HG03060 (cell line): ENCODE results near the gene USP32.
"Not testable (repeated sequence)": the region's sequence is repeated elsewhere in the genome, so short reads cannot be mapped to it uniquely, and the experiment has no call there.

Experiments used
- ATAC-seq: cut with Tn5 transposase; IDR thresholded peaks from one replicate; pipeline ENCODE4 v1.9.1; 2021; ENCODE audit warnings: low read depth, moderate number of reproducible peaks; ENCODE audit not compliant: unreplicated experiment

The USP32 gene

GRCh38 chr17:60249290-60249826 is 142.6 kb downstream of the USP32 start:
- ATAC-seq: no peak

DNA sequence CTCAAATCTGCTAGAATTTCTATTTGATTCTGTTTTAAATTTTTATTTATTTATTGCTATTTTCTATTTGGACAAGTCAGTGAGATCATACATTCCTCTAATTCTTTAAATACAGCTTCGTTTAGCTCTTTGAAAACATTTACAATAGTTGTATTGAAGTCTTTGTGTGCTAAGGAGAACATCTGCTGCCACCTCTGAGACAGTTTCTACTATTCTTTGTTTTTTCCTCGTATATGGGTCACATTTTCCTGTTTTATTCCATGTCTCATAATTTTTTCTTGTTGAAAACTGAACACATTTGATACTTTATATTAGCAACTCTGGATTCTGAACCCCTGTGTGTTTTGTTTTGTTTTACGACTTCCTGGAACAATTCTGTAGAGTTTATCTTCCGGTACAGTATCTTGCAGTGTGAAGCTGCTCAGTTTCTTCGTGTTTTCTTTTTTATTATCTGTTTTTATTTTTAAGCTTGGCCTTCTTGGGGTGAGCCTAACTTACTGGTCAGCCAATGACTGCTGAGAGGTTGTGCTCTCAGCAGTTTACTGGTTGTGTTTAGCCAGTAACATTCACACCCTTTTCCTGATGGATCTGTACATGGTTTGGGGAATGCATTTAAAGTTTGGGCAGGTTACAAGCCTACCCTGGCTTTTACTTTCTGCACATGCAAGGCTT is 143.2 kb downstream of the USP32 start:
- no peak for ATAC-seq

DNA sequence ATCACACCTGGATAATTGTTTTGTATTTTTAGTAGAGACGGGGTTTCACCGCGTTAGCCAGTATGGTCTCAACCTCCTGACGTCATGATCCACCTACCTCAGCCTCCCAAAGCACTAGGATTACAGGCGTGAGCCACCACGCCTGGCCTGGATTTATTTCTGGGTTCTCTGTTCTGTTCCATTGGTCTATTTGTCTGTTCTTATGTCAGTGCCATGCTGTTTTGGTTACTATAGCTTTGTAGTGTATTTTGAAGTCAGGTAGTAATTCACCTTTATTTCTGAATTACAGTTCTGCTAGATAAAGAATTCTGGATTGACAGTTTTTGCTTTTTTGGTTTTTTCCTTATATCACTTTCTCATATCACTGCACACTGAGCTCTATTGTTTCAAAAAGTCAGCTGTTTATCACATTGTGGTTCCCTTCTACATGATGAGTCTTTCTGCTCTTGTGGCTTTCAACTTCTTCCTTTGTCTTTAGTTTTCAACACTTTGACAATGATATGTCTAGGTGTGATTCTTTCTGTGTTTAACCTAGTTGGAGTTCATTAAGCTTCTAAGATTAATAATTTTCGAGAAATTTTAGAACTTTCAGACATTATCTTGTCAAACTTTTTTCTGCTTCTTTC is 144.0 kb downstream of the USP32 start:
- no peak for ATAC-seq

DNA sequence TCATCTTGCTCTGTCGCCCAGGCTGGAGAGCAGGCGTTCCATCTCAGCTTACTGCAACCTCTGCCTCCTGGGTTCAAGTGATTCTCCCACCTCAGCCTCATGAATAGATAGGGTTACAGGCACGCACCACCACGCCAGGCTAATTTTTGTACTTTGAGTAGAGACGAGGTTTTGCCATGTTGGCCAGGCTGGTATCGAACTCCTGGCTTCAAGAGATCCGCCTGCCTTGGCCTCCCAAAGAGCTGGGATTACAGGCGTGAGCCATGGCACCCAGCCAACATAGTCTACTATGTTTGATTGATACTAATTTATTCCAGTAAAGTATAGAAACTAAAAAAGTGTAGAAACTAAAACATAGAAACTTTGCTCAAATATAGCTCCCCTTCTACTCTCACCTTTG is 147.3 kb downstream of the USP32 start:
- ATAC-seq: no peak

DNA sequence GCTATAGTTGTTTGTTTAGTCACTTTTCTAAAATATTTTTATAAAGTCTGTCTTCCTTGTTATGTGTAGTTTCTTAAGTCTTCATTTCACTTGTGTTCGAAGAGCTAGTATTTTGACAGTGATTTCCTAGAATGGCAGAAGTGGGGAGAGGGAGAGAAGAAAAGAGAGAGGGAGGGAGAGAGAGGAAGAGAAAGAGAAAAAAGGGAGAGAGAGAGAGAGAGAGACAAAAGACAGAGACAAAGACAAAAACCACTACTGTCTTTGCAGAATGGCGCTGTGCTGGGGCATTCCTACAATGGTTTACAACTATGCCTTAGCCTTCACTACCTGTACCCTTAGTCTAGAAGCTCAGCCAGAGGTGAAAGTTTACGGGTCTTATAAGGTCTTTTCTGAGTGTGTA is 151.6 kb downstream of the USP32 start:
- ATAC-seq: no peak

DNA sequence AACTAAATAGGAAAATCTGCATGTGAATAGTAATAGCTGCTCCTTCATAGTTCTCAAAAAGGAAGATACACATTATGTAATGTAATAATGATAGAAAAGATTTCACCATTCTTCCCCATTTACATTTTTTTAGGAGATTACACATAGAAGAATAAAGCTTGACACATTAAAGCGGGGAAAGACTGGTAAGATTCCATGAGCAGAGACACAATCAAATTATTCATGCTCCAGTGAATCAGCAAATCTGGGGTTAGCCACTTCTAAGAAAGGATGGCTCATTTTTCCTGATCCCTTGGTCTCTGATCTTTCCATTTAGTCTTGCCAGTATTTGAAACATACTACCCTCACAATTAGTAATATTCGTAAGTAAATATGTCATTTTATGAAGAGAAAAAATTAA is 160.2 kb downstream of the USP32 start:
- ATAC-seq: no peak

DNA sequence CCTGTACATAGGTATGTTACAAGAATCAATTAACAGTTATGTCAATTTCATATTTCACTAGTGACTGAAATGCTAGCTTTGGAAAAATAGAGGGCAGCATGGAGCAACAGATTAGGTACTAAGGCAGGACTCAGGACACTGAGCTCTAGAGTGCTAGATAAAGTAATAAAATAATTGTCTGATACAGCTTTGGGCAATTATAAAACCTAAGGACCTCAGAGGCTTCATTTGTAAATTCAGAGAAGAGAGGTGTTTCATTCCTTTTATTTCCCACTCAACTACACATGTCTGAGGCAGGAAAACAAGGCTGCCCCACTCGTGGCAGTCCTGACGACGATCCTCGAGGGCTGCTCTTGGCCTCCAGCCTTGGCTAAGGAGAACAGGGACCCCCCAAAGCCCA is 160.7 kb downstream of the USP32 start:
- no peak for ATAC-seq

GRCh38 chr17:60230358-60230757 is 161.6 kb downstream of the USP32 start:
- ATAC-seq: no peak

- ATAC-seq: no peak
Observed at GRCh38 chr17:60229188-60229802, 162.6 kb downstream of the USP32 start.

DNA sequence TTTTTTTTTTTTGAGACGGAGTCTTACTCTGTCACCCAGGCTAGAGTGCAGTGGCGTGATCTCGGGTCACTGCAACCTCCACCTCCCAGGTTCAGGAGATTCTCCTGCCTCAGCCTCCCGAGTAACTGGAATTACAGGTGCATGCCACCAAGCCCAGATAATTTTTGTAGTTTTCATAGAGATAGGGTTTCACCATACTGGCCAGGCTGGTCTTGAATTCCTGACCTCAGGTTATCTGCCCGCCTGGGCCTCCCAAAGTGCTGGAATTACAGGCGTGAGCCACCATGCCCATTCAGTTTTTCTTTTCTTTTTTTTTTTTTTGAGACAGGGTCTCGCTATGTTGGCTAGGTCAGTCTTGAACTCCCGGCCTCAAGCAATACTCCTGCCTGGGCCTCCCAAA is 164.7 kb downstream of the USP32 start:
- ATAC-seq: not testable (repeated sequence)

- no peak for ATAC-seq
Observed at GRCh38 chr17:60224064-60224463, 167.9 kb downstream of the USP32 start.

DNA sequence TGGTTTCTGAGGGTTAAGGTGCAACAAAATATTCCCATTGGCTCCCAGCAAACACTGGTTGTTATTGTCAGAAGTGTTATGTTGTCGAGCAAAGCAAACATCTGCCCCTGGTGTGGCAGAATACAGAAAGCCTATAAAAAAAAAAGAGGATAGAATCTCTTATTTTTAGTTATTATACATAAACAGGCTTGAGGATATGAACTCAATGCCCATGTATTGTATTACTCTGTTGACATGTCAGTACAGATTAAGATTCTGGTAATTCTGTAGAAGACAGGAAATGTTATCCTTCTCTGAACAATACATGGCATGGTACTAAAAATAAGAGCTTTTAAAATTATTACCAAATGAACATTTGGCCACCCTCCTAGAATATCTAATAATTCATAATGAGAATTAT is 168.5 kb downstream of the USP32 start:
- no peak for ATAC-seq

DNA sequence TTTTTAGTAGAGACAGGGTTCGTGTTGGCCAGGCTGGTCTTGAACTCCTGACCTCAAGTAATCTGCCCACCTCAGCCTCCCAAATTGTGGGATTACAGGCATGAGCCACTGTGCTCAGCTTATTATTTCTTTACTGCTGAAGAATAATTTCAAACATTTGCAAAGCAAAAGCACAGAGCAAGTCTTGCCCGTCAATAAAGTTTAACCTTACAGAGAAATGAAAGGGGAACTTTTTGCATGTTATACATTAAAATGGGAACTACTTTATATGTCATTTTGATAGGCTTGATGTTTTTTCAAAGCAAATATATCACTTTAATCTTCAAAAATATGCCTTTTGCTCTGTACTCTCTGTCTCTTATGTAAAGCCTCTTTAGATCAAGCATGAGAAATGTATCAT is 173.2 kb downstream of the USP32 start:
- ATAC-seq: not testable (repeated sequence)

- not testable (repeated sequence) for ATAC-seq
Observed at GRCh38 chr17:60215895-60216294, 176.0 kb downstream of the USP32 start.

DNA sequence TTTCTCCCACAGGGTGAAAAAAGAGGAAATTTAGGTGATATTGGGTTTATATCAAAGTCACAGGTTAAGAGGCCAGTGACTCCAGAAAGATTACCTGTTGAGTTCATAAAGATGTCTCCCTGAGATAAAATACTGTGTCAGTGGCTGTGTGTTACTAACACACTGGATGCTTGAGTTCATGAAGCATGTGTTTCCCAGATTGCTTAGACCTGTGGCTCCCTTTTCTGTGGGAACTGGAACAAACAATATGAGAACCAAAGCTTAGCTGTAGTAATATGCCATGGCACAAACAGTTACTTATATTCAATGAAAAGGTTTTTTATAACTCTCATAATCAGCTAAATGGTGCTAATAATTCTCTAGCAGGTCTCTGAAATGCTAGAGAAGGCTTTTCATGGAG is 180.7 kb downstream of the USP32 start:
- not testable (repeated sequence) for ATAC-seq

DNA sequence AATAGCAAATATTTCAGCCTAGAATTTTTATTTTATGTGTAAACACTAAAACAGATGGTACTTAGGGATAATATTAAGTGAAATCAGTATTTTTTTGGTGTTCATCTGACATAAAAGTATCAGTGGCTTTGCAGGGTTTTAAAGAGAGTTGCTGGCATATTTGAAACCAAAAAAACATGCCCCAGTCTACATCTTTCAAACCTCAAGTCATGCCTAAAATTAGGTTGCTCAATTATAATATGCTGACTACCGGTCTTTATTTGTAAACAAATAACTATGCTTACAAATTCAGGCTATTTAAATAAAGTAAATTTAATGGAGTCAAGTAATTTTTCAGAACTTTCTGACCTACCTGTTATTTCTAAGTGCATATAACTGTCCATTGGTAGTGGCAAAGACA is 183.6 kb downstream of the USP32 start:
- ATAC-seq: not testable (repeated sequence)

- not testable (repeated sequence) for ATAC-seq
Observed at GRCh38 chr17:60205782-60206181, 186.2 kb downstream of the USP32 start.

GRCh38 chr17:60198630-60199029 is 193.3 kb downstream of the USP32 start:
- not testable (repeated sequence) for ATAC-seq

- ATAC-seq: not testable (repeated sequence)
Observed at GRCh38 chr17:60194141-60194540, 197.8 kb downstream of the USP32 start.

DNA sequence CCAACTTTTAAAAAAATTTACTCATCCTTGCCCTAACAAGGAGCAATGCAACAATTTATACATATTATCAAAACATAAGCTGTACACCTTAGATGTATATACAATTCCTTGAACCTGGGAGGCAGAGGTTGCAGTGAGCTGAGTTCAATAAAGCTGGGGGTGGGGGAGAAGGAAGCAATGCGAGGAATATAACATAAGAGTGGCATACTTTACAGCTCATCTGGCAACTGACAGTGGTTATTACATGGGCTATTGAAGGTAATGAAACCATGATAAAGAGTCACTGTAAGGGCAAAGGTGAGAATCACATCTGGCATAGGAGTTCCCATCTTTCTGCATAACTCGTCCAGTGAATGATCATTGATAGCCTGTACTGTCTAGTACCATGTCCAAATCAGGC is 198.5 kb downstream of the USP32 start:
- no peak for ATAC-seq

GRCh38 chr17:60193032-60193431 is 198.9 kb downstream of the USP32 start:
- not testable (repeated sequence) for ATAC-seq

- ATAC-seq: not testable (repeated sequence)
Observed at GRCh38 chr17:60190032-60190431, 201.9 kb downstream of the USP32 start.
